ENCODE results near the gene YWHAG. TPM values are rescaled to one million over a fixed set of nuclear protein-coding genes. Genes with fewer than 3 reads are reported as not detected.
A peak's percentile ranks its signal among the peaks of the same experiment; 100 is the strongest.

YWHAG gene
- polyA plus RNA-seq, 1 of the 3 experiments (the other 2 are of a cell fraction): 60.4 TPM

- TF ChIP-seq SIN3A (IDR thresholded peaks at IDR 0.05; ENCODE audit: borderline replicate concordance, low read depth, low read length) (no peak), FOXJ3 (CRISPR knock-in tag; IDR thresholded peaks at IDR 0.05) (no peak), RXRA (IDR thresholded peaks at IDR 0.05; ENCODE audit: borderline replicate concordance, low read depth) (no peak), JUND (IDR thresholded peaks at IDR 0.05) (no peak), USF2 (IDR thresholded peaks at IDR 0.05; ENCODE audit: borderline replicate concordance, low read depth, low read length) (no peak)
- TF ChIP-seq, protein P1, sequence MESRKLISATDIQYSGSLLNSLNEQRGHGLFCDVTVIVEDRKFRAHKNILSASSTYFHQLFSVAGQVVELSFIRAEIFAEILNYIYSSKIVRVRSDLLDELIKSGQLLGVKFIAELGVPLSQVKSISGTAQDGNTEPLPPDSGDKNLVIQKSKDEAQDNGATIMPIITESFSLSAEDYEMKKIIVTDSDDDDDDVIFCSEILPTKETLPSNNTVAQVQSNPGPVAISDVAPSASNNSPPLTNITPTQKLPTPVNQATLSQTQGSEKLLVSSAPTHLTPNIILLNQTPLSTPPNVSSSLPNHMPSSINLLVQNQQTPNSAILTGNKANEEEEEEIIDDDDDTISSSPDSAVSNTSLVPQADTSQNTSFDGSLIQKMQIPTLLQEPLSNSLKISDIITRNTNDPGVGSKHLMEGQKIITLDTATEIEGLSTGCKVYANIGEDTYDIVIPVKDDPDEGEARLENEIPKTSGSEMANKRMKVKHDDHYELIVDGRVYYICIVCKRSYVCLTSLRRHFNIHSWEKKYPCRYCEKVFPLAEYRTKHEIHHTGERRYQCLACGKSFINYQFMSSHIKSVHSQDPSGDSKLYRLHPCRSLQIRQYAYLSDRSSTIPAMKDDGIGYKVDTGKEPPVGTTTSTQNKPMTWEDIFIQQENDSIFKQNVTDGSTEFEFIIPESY (IDR thresholded peaks at IDR 0.05; ENCODE audit: borderline replicate concordance, low read depth): 0 out of 2 replicates have a peak, but pooled peaks have one; percentile 18
Measured at GRCh38 chr7:76304888-76305375, 53.9 kb downstream of the YWHAG start (continued).

GRCh38 chr7:76303202-76304147, 55.3 kb downstream of the YWHAG start:
- H3K4me3 ChIP-seq (ENCODE audit: low read depth in 2 of 2, low read length in 1 of 2): peak overlapping the region; percentile 63 to 96
- WGBS (ENCODE audit: low lambda C conversion rate): 7% methylated on average over 45 of the region's 56 CpGs
- H3K4me1 ChIP-seq (ENCODE audit: control insufficient read depth in 1 of 2, insufficient read depth in 2 of 2, low read depth in 1 of 2, low read length in 1 of 2): peaks cover 18 to 21% of the 10 kb centered on the region in 2 experiments; a peak in 2 of 4 replicates
- H3K9me3 ChIP-seq: no peaks in the 10 kb centered on the region
- peaks cover 24% of the 10 kb centered on the region for H3K79me2 ChIP-seq (ENCODE audit: insufficient read depth)
- H3K4me2 ChIP-seq: peak overlapping the region; percentile 87
- H3K9ac ChIP-seq: peak overlapping the region; percentile 88
- H3K27me3 ChIP-seq (ENCODE audit: insufficient read depth): no peaks in the 10 kb centered on the region
- DNase-seq: peak; percentile 90
- peaks cover 8% of the 10 kb centered on the region for H4K20me1 ChIP-seq (ENCODE audit: insufficient read depth)
- H3K36me3 ChIP-seq (replicated peaks in 1 of 2; ENCODE audit: control insufficient read depth in 1 of 2, insufficient read depth in 2 of 2, low read length in 1 of 2): peaks cover 3 to 10% of the 10 kb centered on the region in 2 experiments
- no peaks in the 10 kb centered on the region for H3K9me2 ChIP-seq
- peak overlapping the region; percentile 75; the same call in 1 of the 2 replicates for H2AFZ ChIP-seq (ENCODE audit: low read depth)
- peak overlapping the region; percentile 71 to 86 for H3K27ac ChIP-seq (ENCODE audit: low read depth in 2 of 2, low read length in 1 of 2)
- CTCF ChIA-PET: interaction anchor here (1.1 to 31.3 kb wide), 5 partner anchors 10 to 56 kb away, joined by 4 to 774 read pairs (median 6); partner anchors contain the start of gene YWHAG
- POLR2A ChIA-PET: interaction anchor here (0.7 to 2.4 kb wide), 6 partner anchors 8 to 118 kb away, joined by 3 to 10 read pairs (median 5); partner anchors contain the start of gene YWHAG
- peaks cover 21% of the 10 kb centered on the region for H3F3A ChIP-seq (replicated peaks; ENCODE audit: insufficient read depth)
- TF ChIP-seq CHD2 (IDR thresholded peaks at IDR 0.05; ENCODE audit: low read length, partially characterized antibody) (peak; percentile 94), SIN3A (IDR thresholded peaks at IDR 0.05; ENCODE audit: borderline replicate concordance, low read depth, low read length) (no peak; the same call in 1 of the 2 replicates), YY1 (IDR thresholded peaks at IDR 0.05; ENCODE audit: low read depth) (no peak), MXI1 (IDR thresholded peaks at IDR 0.05; ENCODE audit: low read depth, low read length) (peak; percentile 74), FOXM1 (IDR thresholded peaks at IDR 0.05; ENCODE audit: low read depth) (no peak), ELF1 (IDR thresholded peaks at IDR 0.05) (peak; percentile 74), CTCF (IDR thresholded peaks at IDR 0.05) (no peak), TEAD4 (IDR thresholded peaks at IDR 0.05; ENCODE audit: borderline replicate concordance, insufficient read depth) (no peak), RFX5 (IDR thresholded peaks at IDR 0.05; ENCODE audit: low read length) (no peak), MEF2A (IDR thresholded peaks at IDR 0.05; ENCODE audit: borderline replicate concordance, low read depth) (no peak), RCOR1 (IDR thresholded peaks at IDR 0.05; ENCODE audit: low read length) (peak; percentile 8; the same call in 1 of the 2 replicates), RXRA (IDR thresholded peaks at IDR 0.05; ENCODE audit: borderline replicate concordance, low read depth) (no peak), USF1 (IDR thresholded peaks at IDR 0.05; ENCODE audit: borderline replicate concordance, low read depth) (no peak), FOXJ3 (CRISPR knock-in tag; IDR thresholded peaks at IDR 0.05) (no peak), EZH2phosphoT487 (IDR thresholded peaks at IDR 0.05; ENCODE audit: borderline replicate concordance, low read depth) (no peak), JUND (IDR thresholded peaks at IDR 0.05) (no peak), TCF12 (IDR thresholded peaks at IDR 0.05) (peak; percentile 49; the same call in 1 of the 2 replicates), POLR2AphosphoS5 (IDR thresholded peaks at IDR 0.05; ENCODE audit: low read depth, low read length) (0 out of 2 replicates have a peak, but pooled peaks have one; percentile 11)
- TF ChIP-seq, protein P2, sequence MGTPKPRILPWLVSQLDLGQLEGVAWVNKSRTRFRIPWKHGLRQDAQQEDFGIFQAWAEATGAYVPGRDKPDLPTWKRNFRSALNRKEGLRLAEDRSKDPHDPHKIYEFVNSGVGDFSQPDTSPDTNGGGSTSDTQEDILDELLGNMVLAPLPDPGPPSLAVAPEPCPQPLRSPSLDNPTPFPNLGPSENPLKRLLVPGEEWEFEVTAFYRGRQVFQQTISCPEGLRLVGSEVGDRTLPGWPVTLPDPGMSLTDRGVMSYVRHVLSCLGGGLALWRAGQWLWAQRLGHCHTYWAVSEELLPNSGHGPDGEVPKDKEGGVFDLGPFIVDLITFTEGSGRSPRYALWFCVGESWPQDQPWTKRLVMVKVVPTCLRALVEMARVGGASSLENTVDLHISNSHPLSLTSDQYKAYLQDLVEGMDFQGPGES (IDR thresholded peaks at IDR 0.05; ENCODE audit: low read depth, low read length): no peak
- TF ChIP-seq, protein P3, sequence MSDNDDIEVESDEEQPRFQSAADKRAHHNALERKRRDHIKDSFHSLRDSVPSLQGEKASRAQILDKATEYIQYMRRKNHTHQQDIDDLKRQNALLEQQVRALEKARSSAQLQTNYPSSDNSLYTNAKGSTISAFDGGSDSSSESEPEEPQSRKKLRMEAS (IDR thresholded peaks at IDR 0.05; ENCODE audit: low read depth): peak; percentile 91

Data from SK-N-SH (cell line).